Measurements from ENCODE around the gene GPD1.

The GPD1 gene

GRCh38 chr12:50103767-50104321 is at the start of gene GPD1:
Gene GPD1 (plus strand): TSS chr12:50104008. CDS start chr12:50104051, 43 bp downstream.
- no peak for DNase-seq

GRCh38 chr12:50055831-50056638 is 47.8 kb upstream of the GPD1 start:
- DNase-seq = no peak

- no peak for DNase-seq
Measured at GRCh38 chr12:50056639-50056976, 47.2 kb upstream of the GPD1 start.

DNA sequence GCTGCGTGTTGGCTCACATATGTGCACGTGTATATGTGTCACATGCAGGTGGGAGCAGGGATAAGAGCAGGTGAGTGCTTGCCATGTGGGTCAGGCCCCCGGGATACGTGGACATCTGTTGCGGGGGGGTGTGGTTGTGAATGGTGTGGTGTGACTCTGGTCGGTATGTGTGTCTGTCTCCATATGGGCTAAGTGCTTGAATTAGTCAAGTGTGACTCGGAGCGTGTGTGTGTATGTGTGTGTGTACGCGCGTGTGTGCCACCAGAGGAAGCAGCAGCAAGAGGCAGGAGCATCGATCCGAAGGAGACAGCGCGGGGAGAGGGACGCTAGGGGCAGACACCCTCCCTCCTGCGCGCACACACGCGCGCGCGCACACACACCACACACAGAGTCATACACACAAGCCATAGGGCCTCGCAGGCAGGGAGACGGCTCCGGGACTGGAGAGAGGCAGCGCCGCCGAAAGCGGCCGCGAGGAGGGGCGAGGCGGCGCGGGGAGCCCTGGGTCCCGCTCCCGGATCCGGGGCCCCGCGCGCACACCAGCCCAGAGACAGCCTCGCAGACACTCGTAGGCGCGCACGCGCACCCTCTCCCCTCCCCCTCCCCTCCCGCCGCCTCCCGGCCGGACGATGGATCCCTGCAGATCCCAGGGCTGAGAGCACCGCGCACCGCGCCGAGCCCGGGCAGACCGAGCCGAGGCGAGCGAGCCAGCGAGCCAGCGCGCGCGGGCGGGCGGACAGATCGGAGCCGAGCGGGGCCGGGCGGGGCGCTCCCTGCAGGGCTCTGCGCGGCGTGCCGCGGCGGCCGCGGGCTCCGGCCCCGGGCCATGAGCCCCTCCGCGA is 46.6 kb upstream of the GPD1 start, which contains the start of gene ASIC1:
TSS of gene ASIC1 (plus strand) at position 597 of the 842 bp plus-strand sequence. CDS start 1,171 bp downstream, outside the sequence.
- peak; percentile 22 for DNase-seq

DNA sequence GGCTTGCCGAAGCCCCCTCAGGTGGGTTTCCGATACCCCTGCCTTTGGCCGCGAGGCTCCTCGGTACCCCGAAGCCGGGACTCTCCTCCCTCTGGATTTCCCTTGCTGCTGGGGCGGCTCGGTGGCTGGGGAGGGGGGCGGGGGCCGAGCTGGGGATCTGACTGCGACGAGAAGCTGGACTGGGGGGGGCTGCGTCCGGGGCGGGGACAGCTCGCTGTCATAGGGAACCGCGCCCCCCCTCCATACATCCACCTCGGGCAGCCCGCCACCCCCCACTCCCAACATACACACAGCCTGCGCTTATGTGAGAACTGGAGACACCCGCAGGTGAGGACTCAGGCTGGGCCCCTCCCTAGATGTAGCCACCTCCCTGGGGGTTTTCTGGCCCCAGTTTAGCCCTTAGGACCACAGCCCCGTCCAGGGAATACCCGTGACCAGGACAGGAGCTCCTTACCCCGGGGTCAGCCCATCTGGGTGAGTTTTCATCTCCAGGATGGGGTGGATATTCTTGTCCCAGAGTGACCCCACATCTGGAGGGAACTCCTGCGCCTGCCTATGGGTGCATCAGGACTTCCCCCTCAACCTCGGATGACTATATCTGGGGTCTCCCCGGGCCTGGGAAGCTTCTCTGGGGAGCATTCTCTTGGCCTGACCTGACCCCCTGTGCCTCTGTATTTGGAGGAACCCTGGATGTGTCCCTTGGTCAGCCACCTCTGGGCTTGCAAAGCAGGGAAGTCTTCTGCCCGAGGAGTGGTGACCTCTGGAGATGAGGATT is 45.7 kb upstream of the GPD1 start:
- DNase-seq = no peak

DNA sequence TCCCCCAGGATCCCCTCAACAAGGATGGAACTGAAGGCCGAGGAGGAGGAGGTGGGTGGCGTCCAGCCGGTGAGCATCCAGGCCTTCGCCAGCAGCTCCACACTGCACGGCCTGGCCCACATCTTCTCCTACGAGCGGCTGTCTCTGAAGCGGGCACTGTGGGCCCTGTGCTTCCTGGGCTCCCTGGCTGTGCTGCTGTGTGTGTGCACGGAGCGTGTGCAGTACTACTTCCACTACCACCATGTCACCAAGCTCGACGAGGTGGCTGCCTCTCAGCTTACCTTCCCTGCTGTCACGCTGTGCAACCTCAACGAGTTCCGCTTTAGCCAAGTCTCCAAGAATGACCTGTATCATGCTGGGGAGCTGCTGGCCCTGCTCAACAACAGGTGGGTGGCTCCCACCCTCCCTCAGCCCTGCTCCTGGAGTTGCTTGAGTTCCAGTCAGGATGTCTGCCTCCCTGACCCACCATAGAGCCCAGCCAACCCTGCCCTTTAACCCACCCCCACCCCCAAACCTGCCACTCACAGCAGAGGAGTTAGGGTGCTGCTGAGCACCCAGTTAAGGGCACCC is 45.0 kb upstream of the GPD1 start:
- DNase-seq = no peak

- no peak for DNase-seq
Measured at GRCh38 chr12:50059440-50060119, 44.2 kb upstream of the GPD1 start.

GRCh38 chr12:50060120-50060468 is 43.7 kb upstream of the GPD1 start:
- DNase-seq = no peak

DNA sequence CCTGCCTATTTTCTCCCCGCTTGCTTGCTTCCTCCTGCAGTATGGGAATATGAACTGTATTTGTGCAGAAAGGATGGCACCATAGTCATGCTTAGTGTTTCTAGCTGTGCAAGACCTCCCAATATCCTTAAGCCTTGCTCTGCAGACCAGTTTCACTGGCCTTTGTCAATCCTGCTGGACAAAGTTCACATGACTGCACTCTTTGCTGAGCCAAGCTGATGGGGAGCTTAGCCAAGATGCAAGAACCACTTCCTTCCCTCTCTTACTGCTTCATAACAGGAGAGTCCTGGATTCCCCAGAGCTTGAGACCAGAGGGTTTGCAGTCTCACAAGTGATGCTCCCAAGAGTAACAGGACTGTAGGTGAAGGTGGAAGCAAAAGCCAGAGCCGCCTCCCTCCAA is 42.6 kb upstream of the GPD1 start:
- no peak for DNase-seq

DNA sequence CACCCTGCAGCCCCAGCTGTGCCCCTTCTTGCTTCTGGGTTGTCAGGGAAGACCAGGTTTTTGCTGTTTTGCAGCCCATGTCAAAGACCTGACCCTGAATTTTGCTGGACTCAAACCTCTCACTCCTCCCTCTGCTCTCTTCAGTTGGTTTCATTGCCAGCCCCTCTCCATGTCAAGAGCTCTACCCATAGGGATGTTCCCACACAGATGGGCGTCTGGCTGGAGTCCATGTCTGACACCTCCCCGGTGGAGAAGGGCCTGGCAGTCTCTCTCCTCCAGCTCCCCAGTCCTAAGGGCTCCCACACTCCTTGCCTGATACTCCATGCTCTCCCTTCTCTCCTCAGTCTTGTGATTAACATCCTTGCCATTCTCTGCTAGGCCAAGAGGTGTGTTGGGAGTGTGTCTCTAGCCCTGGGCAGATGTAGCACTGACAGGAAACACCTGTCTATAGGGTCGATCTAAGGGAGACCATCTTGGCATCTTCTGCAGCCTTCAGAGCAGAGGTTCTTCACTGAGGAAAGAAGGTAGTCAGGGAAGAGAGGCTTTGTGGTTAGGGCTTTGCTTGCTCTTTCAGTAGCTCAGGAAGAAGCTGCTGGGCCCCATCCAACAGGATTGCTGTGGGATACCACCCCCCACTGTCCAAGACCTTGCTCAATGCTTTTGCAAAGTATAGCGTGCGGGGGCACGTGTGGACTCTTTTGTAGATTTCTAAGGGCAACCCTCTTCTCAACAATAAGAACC is 41.7 kb upstream of the GPD1 start:
- no peak for DNase-seq

- DNase-seq = no peak
Measured at GRCh38 chr12:50062728-50063460, 40.9 kb upstream of the GPD1 start.

GRCh38 chr12:50065726-50066310 is 38.0 kb upstream of the GPD1 start:
- no peak for DNase-seq

DNA sequence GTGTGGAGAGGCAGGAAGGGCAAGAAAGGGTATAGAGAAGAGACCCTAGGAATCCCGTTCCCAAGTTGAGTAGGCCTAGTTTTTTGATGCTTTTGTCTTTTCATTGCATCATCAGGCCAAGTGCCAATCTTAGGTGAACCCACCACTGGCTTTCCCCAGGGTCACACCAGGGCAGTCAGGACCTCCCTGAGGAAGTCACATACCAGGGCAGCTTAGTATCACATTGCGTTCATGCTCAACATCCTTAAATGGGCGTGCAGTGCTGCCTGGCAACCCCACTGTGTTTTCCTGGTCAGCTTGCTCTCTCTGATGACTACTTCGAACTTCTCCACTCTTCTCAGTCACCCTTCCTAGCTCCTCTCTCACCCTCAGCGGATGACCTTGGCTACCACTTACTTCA is 37.4 kb upstream of the GPD1 start:
- DNase-seq = no peak

- no peak for DNase-seq
Measured at GRCh38 chr12:50069069-50069468, 34.7 kb upstream of the GPD1 start.

DNA sequence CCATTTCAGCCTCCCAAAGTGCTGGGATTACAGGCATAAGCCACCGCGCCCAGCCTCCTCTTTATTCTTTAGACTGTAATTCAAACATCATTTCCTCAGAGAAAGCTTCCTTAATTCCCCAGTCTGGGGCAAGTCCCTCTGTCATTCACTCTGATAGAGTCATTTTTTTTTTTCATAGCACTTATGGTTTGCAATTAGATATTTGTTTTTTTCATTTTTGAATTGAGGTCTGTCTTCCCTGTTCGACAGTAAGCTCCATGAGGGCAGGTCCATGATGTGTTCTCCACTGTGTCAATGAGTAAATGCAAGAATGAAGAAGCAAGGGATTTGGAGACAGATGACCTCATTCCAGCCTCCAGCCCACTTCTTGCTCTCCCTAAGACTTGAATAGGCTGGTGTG is 34.3 kb upstream of the GPD1 start:
- DNase-seq = no peak

- DNase-seq = peak; percentile 38
Measured at GRCh38 chr12:50070314-50071060, 33.3 kb upstream of the GPD1 start.

- DNase-seq = no peak
Measured at GRCh38 chr12:50072198-50072907, 31.5 kb upstream of the GPD1 start.

GRCh38 chr12:50073206-50073605 is 30.6 kb upstream of the GPD1 start:
- DNase-seq = no peak

DNA sequence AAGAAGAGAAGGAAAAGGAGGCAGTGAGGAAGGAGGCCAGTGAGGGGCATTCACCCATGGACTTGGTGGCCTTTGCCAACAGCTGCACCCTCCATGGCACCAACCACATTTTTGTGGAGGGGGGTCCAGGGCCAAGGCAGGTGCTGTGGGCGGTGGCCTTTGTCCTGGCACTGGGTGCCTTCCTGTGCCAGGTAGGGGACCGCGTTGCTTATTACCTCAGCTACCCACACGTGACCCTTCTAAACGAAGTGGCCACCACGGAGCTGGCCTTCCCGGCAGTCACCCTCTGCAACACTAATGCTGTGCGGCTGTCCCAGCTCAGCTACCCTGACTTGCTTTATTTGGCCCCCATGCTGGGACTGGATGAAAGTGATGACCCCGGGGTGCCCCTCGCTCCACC is 30.1 kb upstream of the GPD1 start:
- DNase-seq = no peak

Measured in NCI-H748 treated with DMSO at 0.1 percent for 48 hours (cell line).